ENCODE data around the gene ATG13. TPM values are rescaled to one million over a fixed set of nuclear protein-coding genes. Genes with fewer than 3 reads are reported as not detected.

The ATG13 gene
- total RNA-seq, 2 donors from 2014 or later: 54.3 to 172 TPM

DNA sequence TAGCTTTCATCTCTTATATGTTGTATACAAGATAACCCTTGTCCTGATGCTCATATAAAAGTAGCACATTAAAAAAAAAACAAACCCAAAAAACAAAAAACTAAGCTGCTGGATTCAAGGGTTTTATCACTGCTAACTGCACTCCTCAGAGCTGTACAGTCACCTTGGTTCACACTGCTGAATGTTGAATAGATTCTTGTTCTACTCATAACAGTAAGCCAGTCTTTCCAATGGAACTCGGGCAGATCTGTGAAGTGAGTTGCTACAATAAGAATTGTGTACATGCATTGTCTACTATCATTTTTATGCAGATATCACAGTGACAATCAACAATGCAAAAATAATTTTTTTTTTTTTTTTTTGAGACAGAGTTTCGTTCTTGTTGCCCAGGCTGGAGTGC lies 5.0 kb upstream of the ATG13 start:
- Histone ChIP-seq H3K4me1 (replicated peaks) (no peaks in the 10 kb centered on the region), H3K4me3 (no peak overlapping the region), H3K9me3 (no peaks in the 10 kb centered on the region), H3K27me3 (replicated peaks; ENCODE audit: insufficient read depth) (no peaks in the 10 kb centered on the region), H3K36me3 (no peaks in the 10 kb centered on the region), H3K27ac (no peak overlapping the region)
- 89% methylated on average over 2 of the region's 2 CpGs for WGBS
- TF ChIP-seq POLR2A (IDR thresholded peaks at IDR 0.05) (no peak), POLR2AphosphoS5 (IDR thresholded peaks at IDR 0.05) (no peak)
- TF ChIP-seq, protein P1, sequence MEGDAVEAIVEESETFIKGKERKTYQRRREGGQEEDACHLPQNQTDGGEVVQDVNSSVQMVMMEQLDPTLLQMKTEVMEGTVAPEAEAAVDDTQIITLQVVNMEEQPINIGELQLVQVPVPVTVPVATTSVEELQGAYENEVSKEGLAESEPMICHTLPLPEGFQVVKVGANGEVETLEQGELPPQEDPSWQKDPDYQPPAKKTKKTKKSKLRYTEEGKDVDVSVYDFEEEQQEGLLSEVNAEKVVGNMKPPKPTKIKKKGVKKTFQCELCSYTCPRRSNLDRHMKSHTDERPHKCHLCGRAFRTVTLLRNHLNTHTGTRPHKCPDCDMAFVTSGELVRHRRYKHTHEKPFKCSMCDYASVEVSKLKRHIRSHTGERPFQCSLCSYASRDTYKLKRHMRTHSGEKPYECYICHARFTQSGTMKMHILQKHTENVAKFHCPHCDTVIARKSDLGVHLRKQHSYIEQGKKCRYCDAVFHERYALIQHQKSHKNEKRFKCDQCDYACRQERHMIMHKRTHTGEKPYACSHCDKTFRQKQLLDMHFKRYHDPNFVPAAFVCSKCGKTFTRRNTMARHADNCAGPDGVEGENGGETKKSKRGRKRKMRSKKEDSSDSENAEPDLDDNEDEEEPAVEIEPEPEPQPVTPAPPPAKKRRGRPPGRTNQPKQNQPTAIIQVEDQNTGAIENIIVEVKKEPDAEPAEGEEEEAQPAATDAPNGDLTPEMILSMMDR (IDR thresholded peaks at IDR 0.05): no peak
- intact Hi-C loops (cut with DNase I): no loop called here
- DNase-seq (ENCODE audit: low spot score): no peak

- no peak for DNase-seq (ENCODE audit: low spot score)
- 97% methylated on average over 7 of the region's 7 CpGs for WGBS
- no peak for TF ChIP-seq POLR2A (IDR thresholded peaks at IDR 0.05)
- TF ChIP-seq, protein P1 (IDR thresholded peaks at IDR 0.05): no peak
- Histone ChIP-seq H3K27me3 (replicated peaks; ENCODE audit: insufficient read depth) (no peaks in the 10 kb centered on the region), H3K4me3 (no peak overlapping the region), H3K4me1 (replicated peaks) (no peaks in the 10 kb centered on the region), H3K36me3 (no peaks in the 10 kb centered on the region), H3K27ac (no peak overlapping the region), H3K9me3 (no peaks in the 10 kb centered on the region)
- intact Hi-C loops (cut with DNase I): loop anchor here (2.0 to 5.0 kb wide), 2 partner anchors 85 to 228 kb away; partner anchors contain the start of genes ARHGAP1 and ZNF408
Measured at GRCh38 chr11:46615756-46616155, 1.6 kb upstream of the ATG13 start.

DNA sequence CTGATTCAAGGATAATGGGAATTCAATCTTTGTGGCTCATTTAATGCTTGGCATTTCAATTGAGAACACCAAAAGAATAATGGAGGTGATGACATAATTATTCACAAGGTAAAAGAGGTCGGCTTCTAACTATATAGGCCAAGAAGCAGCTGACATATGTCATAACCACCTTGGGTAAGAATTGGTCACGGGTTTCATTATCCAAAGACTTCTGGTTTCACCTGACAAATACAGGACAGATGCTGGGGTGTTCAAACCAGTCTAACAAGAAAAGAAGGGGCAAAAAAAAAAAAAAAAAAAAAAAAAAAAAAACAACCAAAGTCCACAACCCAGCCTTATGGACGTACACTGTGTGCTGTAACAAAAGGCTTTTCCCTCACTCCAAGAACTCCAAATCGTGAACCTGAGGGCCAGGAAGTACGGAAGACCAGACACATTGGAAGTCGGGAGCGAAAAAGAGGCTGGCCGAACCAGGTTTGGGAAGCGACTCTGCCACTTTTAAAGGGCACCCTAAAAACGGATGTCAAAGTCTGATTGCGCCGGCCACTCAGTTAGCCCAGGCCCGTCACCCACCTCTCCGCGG lies 711 bp upstream of the ATG13 start:
- under 1% methylated on average over 15 of the region's 15 CpGs for WGBS

DNA sequence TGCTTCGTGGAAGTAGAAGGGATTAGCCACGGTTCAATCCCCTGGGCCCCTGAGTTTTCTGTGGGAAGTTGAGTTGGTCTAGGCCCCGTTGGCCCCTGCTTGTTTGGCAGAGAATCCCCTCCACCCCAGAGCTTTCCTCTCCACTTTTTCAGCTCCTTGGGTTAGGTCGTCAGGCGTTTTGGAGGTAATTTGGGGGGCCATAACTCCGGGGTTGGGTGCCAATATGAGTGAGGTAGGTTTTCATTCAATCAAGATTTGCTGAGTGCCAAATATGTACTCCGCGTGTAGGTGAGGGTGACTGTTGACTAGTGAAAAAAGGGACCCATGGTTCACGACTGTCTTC lies 590 bp downstream of the ATG13 start:
- Histone ChIP-seq H3K4me3 (peak overlapping the region; percentile 84 to 96), H3K36me3 (no peaks in the 10 kb centered on the region), H3K4me1 (replicated peaks) (no peaks in the 10 kb centered on the region), H3K9me3 (no peaks in the 10 kb centered on the region), H3K27ac (peak overlapping the region; percentile 92 to 95), H3K27me3 (replicated peaks; ENCODE audit: insufficient read depth) (no peaks in the 10 kb centered on the region)
- 0% methylated on average over 9 of the region's 9 CpGs for WGBS
- no peak for TF ChIP-seq POLR2A (IDR thresholded peaks at IDR 0.05)
- TF ChIP-seq, protein P1 (IDR thresholded peaks at IDR 0.05): no peak
- no peak for TF ChIP-seq POLR2AphosphoS5 (IDR thresholded peaks at IDR 0.05)
- intact Hi-C loops (cut with DNase I): loop anchor here (2.0 to 5.0 kb wide), 2 partner anchors 83 to 231 kb away; partner anchors contain the start of genes ARHGAP1 and ZNF408
- no peak for DNase-seq (ENCODE audit: low spot score)

More for the DNA sequence above, 711 bp upstream of the ATG13 start:
- intact Hi-C loops (cut with DNase I): loop anchor here (2.0 to 5.0 kb wide), 2 partner anchors 84 to 229 kb away; partner anchors contain the start of genes ARHGAP1 and ZNF408
- DNase-seq (ENCODE audit: low spot score): no peak
- TF ChIP-seq POLR2A (IDR thresholded peaks at IDR 0.05): no peak
- TF ChIP-seq, protein P1 (IDR thresholded peaks at IDR 0.05): no peak
- no peak for TF ChIP-seq POLR2AphosphoS5 (IDR thresholded peaks at IDR 0.05)
- Histone ChIP-seq H3K27me3 (replicated peaks; ENCODE audit: insufficient read depth) (no peaks in the 10 kb centered on the region), H3K36me3 (no peaks in the 10 kb centered on the region), H3K4me3 (peak overlapping the region; percentile 84 to 96), H3K4me1 (replicated peaks) (no peaks in the 10 kb centered on the region), H3K27ac (peak overlapping the region; percentile 92 to 95), H3K9me3 (no peaks in the 10 kb centered on the region)

- H3K9me3 ChIP-seq: no peaks in the 10 kb centered on the region
- no peak for DNase-seq (ENCODE audit: low spot score)
- no peaks in the 10 kb centered on the region for H3K4me1 ChIP-seq (replicated peaks)
- no peaks in the 10 kb centered on the region for H3K36me3 ChIP-seq
- intact Hi-C loops (cut with DNase I): loop anchor here (5.0 kb wide), 1 partner anchor 232 kb away; no protein-coding TSS in a partner anchor
- no peaks in the 10 kb centered on the region for H3K27me3 ChIP-seq (replicated peaks; ENCODE audit: insufficient read depth)
- H3K4me3 ChIP-seq: peak overlapping the region in 1 of 2 donors; percentile 96
- 71% methylated on average over 6 of the region's 6 CpGs for WGBS
- TF ChIP-seq, protein P1 (IDR thresholded peaks at IDR 0.05): no peak
- H3K27ac ChIP-seq: no peak overlapping the region
Measured at GRCh38 chr11:46618837-46619236, 1.5 kb downstream of the ATG13 start.
